Sigmoid colon (tissue), 7 donors: ENCODE results near the gene CD247. TPM values are rescaled to one million over a fixed set of nuclear protein-coding genes. Genes with fewer than 3 reads are reported as not detected.

ENCODE experiments used
- DNase-seq: peaks from one replicate; pipeline ENCODE4 v3.0.0-alpha.2; 2019
- H3K27ac ChIP-seq, 4 donors: fragments of 200-600 bp; sonication (generic); one replicate each; pipeline ENCODE4 v1.5.1; 2016 to 2019; ENCODE audit warnings: mild to moderate bottlenecking in 1 of 4
- H3K27me3 ChIP-seq, 3 donors: fragments of 200-600 bp; sonication (generic); one replicate each; pipeline ENCODE4 v1.5.1; 2019; ENCODE audit warnings: mild to moderate bottlenecking in 1 of 3
- H3K36me3 ChIP-seq, 4 donors: fragments of 200-600 bp; sonication (generic); one replicate each; pipeline ENCODE4 v1.5.1; 2016 to 2019
- H3K4me1 ChIP-seq, 4 donors: fragments of 200-600 bp; sonication (generic); one replicate each; pipeline ENCODE4 v1.5.1; 2017 to 2019
- H3K4me3 ChIP-seq, 4 donors: fragments of 200-600 bp; sonication (generic); one replicate each; pipeline ENCODE4 v1.5.1; 2017 to 2019; ENCODE audit warnings: mild to moderate bottlenecking in 2 of 4, moderate library complexity in 1 of 4
- H3K9me3 ChIP-seq, 4 donors: fragments of 200-600 bp in 3 of 4; sonication (generic) in 3 of 4; one replicate each; pipeline versions ENCODE4 v1.5.1 to v1.6.1; 2013 to 2019
- CTCF ChIP-seq, 4 experiments: fragments of 450-650 bp in 3 of 4; fragments of 200-600 bp in 1 of 4; IDR thresholded peaks; one replicate each; pipeline ENCODE4 v1.5.1; 2016 to 2019; ENCODE audit warnings: antibody characterized with exemption in 4 of 4, mild to moderate bottlenecking in 3 of 4, moderate library complexity in 2 of 4
- EP300 ChIP-seq, 4 donors: sonication (generic); formaldehyde crosslinking; IDR thresholded peaks; one replicate each; pipeline ENCODE4 v1.6.1; 2017; ENCODE audit warnings: antibody characterized with exemption in 4 of 4
- POLR2A ChIP-seq, 2 donors: fragments of 450-650 bp; IDR thresholded peaks; one replicate each; pipeline ENCODE4 v1.6.1; 2016; ENCODE audit warnings: antibody characterized with exemption in 2 of 2, mild to moderate bottlenecking in 2 of 2, moderate library complexity in 2 of 2
- POLR2AphosphoS5 ChIP-seq, 4 donors: sonication (generic); formaldehyde crosslinking; IDR thresholded peaks; one replicate each; pipeline ENCODE4 v1.6.1; 2017; ENCODE audit warnings: antibody characterized with exemption in 4 of 4
- whole genome bisulfite sequencing, 2 donors: extraction: QIAGEN DNeasy Blood & Tissue Kit; methylation state at CpG; one replicate each; pipeline ENCODE4 v1.1.7; 2013; 5-methylcytosine and 5-hydroxymethylcytosine counted together
- intact Hi-C: fragments of 100-400 bp; cut with DNase I; formaldehyde crosslinking; loops from one replicate; pipeline ENCODE4 v1.15.1; 2023
- polyA plus RNA-seq, 3 donors: library from polyadenylated mRNA; stranded (reverse); fragments of 200-250 nt; gene quantifications; one replicate each; pipeline ENCODE4 v1.2.3, GENCODE V29; 2013
- total RNA-seq, 4 donors: library from RNA; depleted of rRNA; stranded (reverse); fragments of >200 nt; gene quantifications; one replicate each; pipeline ENCODE4 v1.1.0, GENCODE V29; 2016
- donor health status: healthy with polysubstance abuse.
- donor health status: Bipolar disorder and iron deficiency.
- donor health status: healthy.

CD247 gene
- total and polyA plus RNA-seq, 7 donors: 0.36 to 20.3 (median 1.4) TPM; not detected in 3

- H3K27ac ChIP-seq: peak overlapping the region in 2 of 4 donors; percentile 1 to 31
- H3K9me3 ChIP-seq: no peaks in the 10 kb centered on the region
- H3K36me3 ChIP-seq: no peaks in the 10 kb centered on the region
- intact Hi-C loops: no loop called here
- 85 to 91% methylated on average over 15 of the region's 15 CpGs for WGBS, 2 donors
- peak; percentile 12 for DNase-seq
- H3K27me3 ChIP-seq: no peaks in the 10 kb centered on the region
- H3K4me1 ChIP-seq: peaks cover 0 to 6% (median 0%) of the 10 kb centered on the region in 4 donors
- no peak overlapping the region for H3K4me3 ChIP-seq
- no peak for TF ChIP-seq CTCF (IDR thresholded peaks at IDR 0.05)
- no peak for TF ChIP-seq POLR2AphosphoS5 (IDR thresholded peaks at IDR 0.05)
- no peak for TF ChIP-seq EP300 (IDR thresholded peaks at IDR 0.05)
- no peak for TF ChIP-seq POLR2A (IDR thresholded peaks at IDR 0.05)
Observed at GRCh38 chr1:167467126-167467710, 51.1 kb downstream of the CD247 start.

- DNase-seq: peak; percentile 10
- Histone ChIP-seq H3K27ac (no peak overlapping the region), H3K4me3 (no peak overlapping the region), H3K36me3 (no peaks in the 10 kb centered on the region), H3K27me3 (no peaks in the 10 kb centered on the region), H3K9me3 (no peaks in the 10 kb centered on the region), H3K4me1 (peaks cover 0 to 6% (median 0%) of the 10 kb centered on the region in 4 donors)
- no peak for TF ChIP-seq POLR2A (IDR thresholded peaks at IDR 0.05)
- TF ChIP-seq CTCF (IDR thresholded peaks at IDR 0.05): no peak
- TF ChIP-seq EP300 (IDR thresholded peaks at IDR 0.05): no peak
- TF ChIP-seq POLR2AphosphoS5 (IDR thresholded peaks at IDR 0.05): no peak
- intact Hi-C loops: no loop called here
- WGBS, 2 donors: 21 to 58% methylated on average over 1 of the region's 1 CpG
Observed at GRCh38 chr1:167465743-167466142, 52.6 kb downstream of the CD247 start.

- Histone ChIP-seq H3K36me3 (no peaks in the 10 kb centered on the region), H3K27ac (no peak overlapping the region)
- 90 to 92% methylated on average over 2 of the region's 2 CpGs for WGBS, 2 donors
Observed at GRCh38 chr1:167465018-167465417, 53.3 kb downstream of the CD247 start.

GRCh38 chr1:167463875-167464575, 54.3 kb downstream of the CD247 start:
- TF ChIP-seq POLR2AphosphoS5 (IDR thresholded peaks at IDR 0.05) (no peak), CTCF (IDR thresholded peaks at IDR 0.05) (no peak), EP300 (IDR thresholded peaks at IDR 0.05) (no peak), POLR2A (IDR thresholded peaks at IDR 0.05) (no peak)

More at GRCh38 chr1:167465018-167465417, 53.3 kb downstream of the CD247 start:
- intact Hi-C loops: no loop called here
- Histone ChIP-seq H3K9me3 (no peaks in the 10 kb centered on the region), H3K4me1 (peaks cover 0 to 6% (median 0%) of the 10 kb centered on the region in 4 donors), H3K27me3 (no peaks in the 10 kb centered on the region), H3K4me3 (no peak overlapping the region)
- peak; percentile 53 for DNase-seq
- TF ChIP-seq POLR2A (IDR thresholded peaks at IDR 0.05): no peak
- no peak for TF ChIP-seq CTCF (IDR thresholded peaks at IDR 0.05)
- TF ChIP-seq EP300 (IDR thresholded peaks at IDR 0.05): no peak
- no peak for TF ChIP-seq POLR2AphosphoS5 (IDR thresholded peaks at IDR 0.05)

More at GRCh38 chr1:167463875-167464575, 54.3 kb downstream of the CD247 start:
- no peaks in the 10 kb centered on the region for H3K36me3 ChIP-seq
- peak; percentile 4 for DNase-seq
- H3K4me1 ChIP-seq: peaks cover 0 to 6% (median 0%) of the 10 kb centered on the region in 4 donors
- H3K27ac ChIP-seq: no peak overlapping the region
- no peak overlapping the region for H3K4me3 ChIP-seq
- intact Hi-C loops: no loop called here
- no peaks in the 10 kb centered on the region for H3K9me3 ChIP-seq
- H3K27me3 ChIP-seq: no peaks in the 10 kb centered on the region
- 81 to 86% methylated on average over 6 of the region's 6 CpGs for WGBS, 2 donors
